RWPE2 (cell line): ENCODE measurements around the gene SLF1.

Source experiments
- ATAC-seq: fragments of 200-7000 bp; cut with Tn5 transposase; 3 replicates; pipeline ENCODE4 v1.9.1; 2021; ENCODE audit warnings: low read depth
- DNase-seq: peaks from one replicate; pipeline ENCODE4 v3.0.0-alpha.2; 2020; ENCODE audit warnings: low spot score
- H3K27ac ChIP-seq: fragments of 450-650 bp; 2 replicates; pipeline ENCODE4 v1.5.1; 2017; ENCODE audit warnings: mild to moderate bottlenecking; ENCODE audit not compliant: poor library complexity, severe bottlenecking
- H3K27me3 ChIP-seq: fragments of 250-450 bp; sonication (Bioruptor Pico); 2 replicates; pipeline ENCODE4 v1.5.1; 2021; ENCODE audit warnings: mild to moderate bottlenecking, moderate library complexity; ENCODE audit not compliant: insufficient read depth, poor library complexity, severe bottlenecking
- H3K36me3 ChIP-seq: fragments of 250-450 bp; sonication (Bioruptor Pico); 2 replicates; pipeline ENCODE4 v1.5.1; 2020; ENCODE audit warnings: low read depth, mild to moderate bottlenecking, moderate library complexity
- H3K4me1 ChIP-seq: fragments of 250-450 bp; sonication (Bioruptor Pico); 2 replicates; pipeline ENCODE4 v1.5.1; 2021; ENCODE audit warnings: mild to moderate bottlenecking, moderate library complexity; ENCODE audit not compliant: insufficient read depth, poor library complexity, severe bottlenecking
- H3K4me3 ChIP-seq: fragments of 250-450 bp; sonication (Bioruptor Pico); 2 replicates; pipeline ENCODE4 v1.5.1; 2021; ENCODE audit warnings: mild to moderate bottlenecking, moderate library complexity; ENCODE audit not compliant: severe bottlenecking
- H3K9me3 ChIP-seq: fragments of 250-450 bp; sonication (Bioruptor Pico); 2 replicates; pipeline ENCODE4 v1.5.1; 2021; ENCODE audit warnings: mild to moderate bottlenecking, moderate library complexity; ENCODE audit not compliant: severe bottlenecking
- CTCF ChIP-seq: fragments of 450-650 bp; IDR thresholded peaks from one replicate; pipeline ENCODE4 v1.5.1; 2017; ENCODE audit warnings: mild to moderate bottlenecking, moderate library complexity; ENCODE audit not compliant: poor library complexity, severe bottlenecking

Gene SLF1

GRCh38 chr5:94731471-94731870 is 113.0 kb downstream of the SLF1 start:
- Histone ChIP-seq H3K36me3 (no peaks in the 10 kb centered on the region), H3K4me1 (no peaks in the 10 kb centered on the region), H3K9me3 (no peaks in the 10 kb centered on the region), H3K27me3 (no peaks in the 10 kb centered on the region), H3K27ac (no peak overlapping the region), H3K4me3 (no peak overlapping the region)
- DNase-seq (no peak), ATAC-seq (no peak)
- TF ChIP-seq CTCF = no peak

GRCh38 chr5:94736498-94736897 is 118.0 kb downstream of the SLF1 start:
- Histone ChIP-seq H3K27me3 (no peaks in the 10 kb centered on the region), H3K36me3 (no peaks in the 10 kb centered on the region), H3K4me1 (no peaks in the 10 kb centered on the region), H3K27ac (no peak overlapping the region), H3K9me3 (no peaks in the 10 kb centered on the region), H3K4me3 (no peak overlapping the region)
- TF ChIP-seq CTCF = no peak
- ATAC-seq = no peak
- DNase-seq = no peak

- Histone ChIP-seq H3K27me3 (no peaks in the 10 kb centered on the region), H3K36me3 (no peaks in the 10 kb centered on the region), H3K4me3 (no peak overlapping the region), H3K27ac (no peak overlapping the region), H3K4me1 (no peaks in the 10 kb centered on the region), H3K9me3 (no peaks in the 10 kb centered on the region)
- ATAC-seq (no peak), DNase-seq (no peak)
- TF ChIP-seq CTCF = no peak
Observed at GRCh38 chr5:94740286-94740685, 121.8 kb downstream of the SLF1 start.

GRCh38 chr5:94742852-94743251 is 124.4 kb downstream of the SLF1 start:
- H3K4me3 ChIP-seq = no peak overlapping the region
- H3K9me3 ChIP-seq = no peaks in the 10 kb centered on the region
- peaks cover 7% of the 10 kb centered on the region for H3K4me1 ChIP-seq
- DNase-seq (no peak), ATAC-seq (no peak)
- no peaks in the 10 kb centered on the region for H3K36me3 ChIP-seq
- no peaks in the 10 kb centered on the region for H3K27me3 ChIP-seq
- no peak overlapping the region for H3K27ac ChIP-seq
- TF ChIP-seq CTCF = no peak

GRCh38 chr5:94744906-94745305 is 126.4 kb downstream of the SLF1 start:
- no peak for TF ChIP-seq CTCF
- Histone ChIP-seq H3K27ac (no peak overlapping the region), H3K27me3 (no peaks in the 10 kb centered on the region), H3K36me3 (no peaks in the 10 kb centered on the region), H3K4me3 (no peak overlapping the region), H3K9me3 (no peaks in the 10 kb centered on the region), H3K4me1 (peaks cover 7% of the 10 kb centered on the region)
- DNase-seq (no peak), ATAC-seq (no peak)
